GM19035 (cell line): ENCODE results near the gene CEP72.

Experiments used
- ATAC-seq: cut with Tn5 transposase; IDR thresholded peaks from one replicate; pipeline ENCODE4 v1.9.1; 2021; ENCODE audit not compliant: unreplicated experiment

The CEP72 gene

DNA sequence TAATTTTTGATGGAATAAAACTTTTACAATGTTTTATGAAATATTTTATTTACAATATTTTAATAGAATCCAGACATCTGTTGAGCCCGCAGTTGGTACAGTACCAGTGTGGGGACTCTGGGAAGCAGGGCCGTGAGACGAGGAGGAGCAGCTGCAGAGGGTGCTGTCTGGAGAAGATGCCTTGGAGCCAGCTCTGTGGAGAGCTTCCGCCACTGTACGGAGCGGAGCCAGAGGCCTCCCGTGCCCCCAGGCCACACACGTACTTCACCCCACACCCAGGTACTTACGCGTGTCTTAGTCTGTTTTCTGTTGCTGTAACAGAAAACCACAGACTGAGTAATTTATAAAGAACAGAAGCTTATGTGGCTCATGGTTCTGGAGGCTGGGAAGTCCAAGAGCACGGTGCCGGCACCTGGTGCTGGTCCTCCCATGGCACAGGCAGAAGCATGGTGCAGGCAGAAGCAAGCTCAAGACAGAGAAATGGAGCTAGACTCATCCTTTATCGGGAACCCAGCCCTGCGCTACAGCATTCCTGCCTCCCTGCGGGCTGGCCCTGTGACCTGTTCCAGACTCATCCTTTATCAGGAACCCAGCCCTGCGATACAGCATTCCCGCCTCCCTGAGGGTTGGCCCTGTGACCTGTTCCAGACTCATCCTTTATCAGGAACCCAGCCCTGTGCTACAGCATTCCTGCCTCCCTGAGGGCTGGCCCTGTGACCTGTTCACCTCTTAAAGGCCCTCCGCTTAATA lies 23.3 kb downstream of the CEP72 start:
- no peak for ATAC-seq

DNA sequence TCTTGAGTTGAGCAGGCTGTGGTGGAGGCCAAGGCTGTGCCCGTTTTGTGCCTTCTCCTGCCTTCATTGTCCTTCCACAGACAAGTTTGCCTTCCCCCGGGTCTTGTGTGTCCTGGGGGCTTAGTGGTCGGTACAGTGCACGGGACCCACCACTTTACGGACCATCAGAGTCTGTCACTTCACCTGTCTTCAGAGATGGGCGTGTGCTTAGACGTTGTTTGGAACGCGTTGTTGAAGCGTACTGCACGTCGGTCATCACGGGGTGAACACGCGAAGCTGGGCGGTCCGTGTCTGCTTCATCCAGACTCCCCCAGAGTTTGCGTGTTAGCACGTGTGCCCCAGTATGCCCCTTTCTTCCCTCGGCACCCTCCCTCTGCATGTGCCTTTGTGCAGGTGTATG lies 24.8 kb downstream of the CEP72 start:
- no peak for ATAC-seq

DNA sequence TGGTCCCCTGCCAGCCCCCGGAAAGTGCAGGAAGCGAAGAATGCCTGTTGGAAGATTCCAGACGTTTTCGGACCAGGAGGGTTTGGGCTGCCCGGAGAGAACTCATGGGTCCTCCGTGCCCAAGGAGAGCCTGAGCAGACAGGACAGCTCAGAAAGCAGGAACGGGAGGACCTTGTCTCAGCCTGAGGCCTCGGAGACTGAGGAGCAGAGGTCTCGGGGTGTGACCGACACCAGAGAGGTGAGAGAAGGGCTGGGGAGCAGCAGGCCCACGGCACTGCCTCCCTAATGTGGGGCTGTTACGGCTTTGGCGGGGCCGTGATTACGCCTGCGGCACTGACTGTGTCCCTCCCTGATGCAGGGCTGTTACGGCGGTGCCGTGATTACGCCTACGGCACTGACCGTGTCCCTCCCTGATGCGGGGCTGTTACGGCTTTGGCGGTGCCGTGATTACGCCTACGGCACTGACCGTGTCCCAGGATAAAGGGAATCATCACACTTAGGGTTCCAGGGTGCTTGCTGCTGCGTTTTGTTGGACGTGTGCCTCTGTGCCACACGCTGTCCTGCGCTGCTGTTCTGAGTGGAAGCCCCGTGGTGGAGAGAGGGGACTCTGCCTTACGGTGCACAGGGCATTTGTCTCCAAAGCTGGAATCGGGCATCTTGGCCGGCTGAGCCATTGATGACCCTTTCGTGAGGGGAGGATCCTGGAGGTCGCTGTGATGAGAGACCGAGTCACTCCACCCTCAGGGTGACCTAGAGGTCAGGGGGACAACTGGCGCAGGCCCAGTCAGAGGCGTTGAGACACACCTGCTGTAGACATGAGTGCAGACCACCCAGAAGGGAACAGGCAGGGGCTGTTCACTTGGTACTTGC lies 25.7 kb downstream of the CEP72 start:
- ATAC-seq: no peak

DNA sequence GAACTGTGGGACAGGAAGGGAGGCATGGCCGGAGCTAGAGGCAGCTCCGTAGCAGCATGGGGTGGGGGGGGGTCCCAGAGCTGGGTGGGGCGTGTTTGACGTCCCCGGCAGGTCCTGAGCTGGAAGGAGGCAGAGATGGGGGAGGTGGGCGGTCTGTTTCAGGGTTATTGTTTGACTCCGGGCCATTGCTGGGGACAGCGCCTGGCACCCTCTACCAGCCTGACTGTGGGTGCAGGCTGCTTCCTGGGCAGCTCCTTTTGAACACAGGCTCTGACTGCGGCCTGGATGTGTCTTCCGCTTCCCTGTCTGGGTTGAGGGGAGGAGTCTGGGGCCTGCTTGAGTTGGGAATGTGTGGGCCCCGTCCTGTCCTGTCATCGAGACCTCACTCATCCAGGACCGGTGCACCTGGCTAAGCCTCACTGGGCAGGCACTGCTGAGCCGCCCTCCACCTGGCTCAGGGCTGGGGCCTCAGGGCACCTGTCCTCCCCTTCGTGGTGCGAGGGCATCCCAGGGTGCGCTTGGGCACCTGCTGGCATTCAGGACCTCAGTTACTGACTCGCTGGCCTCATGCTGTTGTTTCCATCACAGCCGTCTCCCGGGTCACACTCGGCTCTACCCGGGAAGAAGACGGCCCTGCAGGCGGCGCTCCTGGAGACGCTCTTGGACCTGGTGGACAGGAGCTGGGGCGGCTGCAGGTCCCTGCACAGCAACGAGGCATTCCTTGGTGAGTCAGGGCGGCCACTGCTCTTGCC lies 26.5 kb downstream of the CEP72 start:
- ATAC-seq: no peak

DNA sequence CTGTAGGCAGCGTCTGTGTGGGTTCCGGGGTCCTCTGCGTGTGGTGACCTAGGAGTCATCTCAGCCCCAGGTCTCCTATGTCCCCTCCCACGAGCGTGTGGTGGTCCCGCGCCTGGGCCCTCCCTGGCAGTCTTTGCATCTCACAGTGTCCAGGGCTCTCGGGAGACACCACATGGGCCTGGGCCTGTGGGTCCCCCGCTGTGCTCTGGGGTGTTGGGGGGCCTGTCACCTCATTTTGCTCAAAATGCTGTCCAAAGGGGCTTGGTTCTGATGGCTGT lies 27.1 kb downstream of the CEP72 start:
- ATAC-seq: no peak

DNA sequence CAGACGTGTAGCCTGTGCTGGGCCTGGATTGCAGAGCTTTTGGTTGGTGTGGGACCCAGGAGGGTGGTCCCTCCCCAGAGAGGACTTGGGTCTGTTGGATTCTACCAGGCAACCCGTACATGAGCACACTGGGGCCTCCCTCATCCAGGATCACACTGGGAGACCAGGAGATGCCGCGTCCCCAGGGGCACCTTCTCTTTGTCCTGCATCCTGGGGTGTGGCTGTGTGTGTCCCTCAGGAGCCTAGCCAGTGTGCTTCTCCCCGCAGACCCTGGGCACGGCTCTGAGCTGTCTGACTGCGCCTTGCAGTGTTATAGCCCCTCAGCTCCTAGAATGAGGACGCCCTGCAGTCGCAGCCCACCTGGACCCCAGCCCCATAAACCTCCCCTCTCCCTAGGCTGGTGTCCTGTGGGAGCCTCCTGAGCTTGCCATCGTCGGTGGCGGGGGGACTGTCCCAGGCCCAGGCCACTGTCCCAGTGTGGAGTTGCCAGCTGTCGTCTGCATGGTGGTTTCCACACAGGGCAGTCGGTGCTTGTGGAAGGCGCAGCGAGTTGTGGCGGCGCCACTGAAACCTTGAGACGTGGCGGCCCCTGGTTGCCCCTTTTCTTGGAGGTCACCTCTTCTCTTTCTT lies 27.6 kb downstream of the CEP72 start:
- no peak for ATAC-seq

DNA sequence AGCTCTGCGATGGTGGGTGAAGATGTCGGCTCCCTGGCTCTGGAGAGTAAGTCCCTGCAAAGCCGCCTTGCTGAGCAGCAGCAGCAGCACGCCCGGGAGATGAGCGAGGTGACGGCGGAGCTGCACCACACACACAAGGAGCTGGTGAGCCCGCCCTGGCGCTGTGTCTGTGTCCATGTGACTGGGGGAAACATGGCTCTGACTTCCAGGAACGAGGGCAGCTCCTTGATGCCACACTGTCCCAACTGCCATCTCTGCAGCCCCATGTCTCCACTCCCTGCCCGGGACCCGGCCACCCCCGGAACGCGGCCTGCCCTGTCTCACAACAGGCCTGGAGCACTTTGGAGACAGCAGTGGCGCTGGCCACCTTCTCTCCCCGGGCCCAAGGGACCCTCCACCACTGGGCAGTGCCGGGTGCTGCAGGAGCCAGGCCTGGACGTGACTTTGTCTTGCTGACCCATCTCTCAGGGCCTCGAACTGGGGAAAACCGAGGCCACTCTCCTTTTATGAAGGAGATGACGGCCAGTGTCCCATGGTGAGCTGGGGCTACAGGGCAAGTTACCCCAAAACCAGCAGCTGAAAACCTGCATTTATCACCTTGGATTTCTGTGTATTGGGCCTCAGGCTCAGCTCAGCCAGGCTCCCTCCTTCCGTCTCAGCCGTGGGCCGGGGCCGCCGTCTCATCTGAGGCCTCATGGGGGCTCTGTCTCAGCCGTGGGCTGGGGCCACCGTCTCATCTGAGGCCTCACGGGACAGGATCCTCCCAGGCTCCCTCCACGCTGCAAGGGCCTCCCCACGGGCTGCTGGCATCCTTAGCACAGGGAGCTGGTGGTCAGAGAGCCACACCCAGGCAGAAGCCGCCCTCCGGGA lies 28.6 kb downstream of the CEP72 start:
- ATAC-seq: no peak

DNA sequence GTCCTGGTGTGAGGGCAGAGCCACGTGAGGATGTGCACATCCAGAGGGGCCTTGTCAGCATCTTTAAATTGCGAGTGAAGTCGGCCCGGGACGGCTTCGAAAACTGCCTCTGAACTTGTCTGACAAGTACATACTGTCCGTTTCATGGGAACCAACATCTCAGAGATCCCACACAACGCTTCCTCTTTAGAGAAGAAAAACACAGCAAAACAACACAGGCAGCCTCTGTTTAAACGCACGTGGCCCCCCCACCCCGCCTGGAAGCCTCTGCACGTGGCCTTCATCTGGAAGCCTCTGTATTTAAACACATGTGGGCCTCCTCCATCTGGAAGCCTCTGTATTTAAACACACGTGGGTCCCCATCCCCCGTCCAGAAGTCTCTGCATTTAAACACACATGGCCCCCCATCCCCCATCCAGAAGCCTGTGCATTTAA lies 29.2 kb downstream of the CEP72 start:
- no peak for ATAC-seq

DNA sequence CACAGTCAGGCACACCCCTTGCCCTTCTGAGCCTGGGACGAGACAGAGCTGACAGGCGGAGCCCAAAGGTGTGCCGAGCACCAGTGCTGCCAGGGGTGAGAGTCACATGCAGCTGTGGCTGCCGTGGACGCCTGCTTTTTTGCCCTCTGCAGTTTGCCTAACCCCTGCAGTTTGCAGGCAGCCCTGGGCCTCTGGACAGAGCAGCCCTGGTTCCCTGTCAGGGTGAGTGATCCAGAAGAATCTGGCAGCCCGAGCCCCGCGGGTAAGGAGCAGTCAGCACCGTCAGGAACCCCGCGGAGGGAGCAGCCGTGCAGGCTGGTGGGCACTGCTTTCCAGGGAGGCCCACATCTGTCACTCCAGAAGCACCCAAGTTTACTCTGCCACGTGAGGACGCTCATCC lies 30.3 kb downstream of the CEP72 start:
- no peak for ATAC-seq

DNA sequence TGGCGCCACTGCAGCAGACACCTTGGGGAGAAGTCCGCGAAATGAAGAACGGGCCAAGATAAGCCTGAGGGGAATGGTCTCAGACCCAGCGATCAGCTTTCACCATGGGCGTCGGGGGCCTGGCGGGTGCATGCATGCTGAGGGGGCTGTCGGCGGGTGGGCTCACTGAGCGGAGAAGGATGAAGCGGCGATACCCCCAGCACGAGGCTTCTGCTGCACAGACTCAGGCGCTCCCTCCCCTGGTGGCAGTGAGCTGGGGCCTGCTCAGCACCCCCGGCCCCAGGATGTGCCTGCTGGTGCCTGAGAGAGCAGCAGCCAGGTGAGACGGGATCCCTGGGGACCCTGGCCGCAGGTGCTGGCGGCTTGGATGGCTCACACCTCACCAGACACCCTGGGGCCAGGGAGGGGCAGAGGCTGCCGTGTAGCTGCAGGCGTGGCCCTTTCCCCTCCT lies 31.2 kb downstream of the CEP72 start:
- no peak for ATAC-seq

DNA sequence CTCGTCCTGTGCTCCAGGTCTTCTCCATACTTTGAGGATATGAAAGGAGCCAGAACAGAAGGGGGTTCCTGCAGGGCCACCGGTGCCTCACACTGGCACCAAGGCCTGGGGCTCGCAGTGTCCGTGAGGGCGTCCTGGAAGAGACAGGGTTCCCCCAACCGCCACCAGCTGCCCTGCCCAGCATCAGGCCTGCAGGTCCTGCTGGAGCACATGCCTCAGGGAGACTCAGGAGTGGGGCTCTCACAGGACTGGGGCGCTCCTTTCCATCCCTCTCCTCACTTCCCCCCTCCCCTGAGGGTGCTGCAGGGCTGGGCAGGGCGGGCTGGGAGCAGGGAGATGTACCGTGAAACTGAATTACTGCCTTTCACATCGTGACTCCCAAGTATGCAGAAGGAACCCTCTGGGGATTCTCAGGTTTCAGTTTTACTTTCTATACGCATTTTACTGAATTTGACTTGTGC lies 31.7 kb downstream of the CEP72 start:
- ATAC-seq: no peak

DNA sequence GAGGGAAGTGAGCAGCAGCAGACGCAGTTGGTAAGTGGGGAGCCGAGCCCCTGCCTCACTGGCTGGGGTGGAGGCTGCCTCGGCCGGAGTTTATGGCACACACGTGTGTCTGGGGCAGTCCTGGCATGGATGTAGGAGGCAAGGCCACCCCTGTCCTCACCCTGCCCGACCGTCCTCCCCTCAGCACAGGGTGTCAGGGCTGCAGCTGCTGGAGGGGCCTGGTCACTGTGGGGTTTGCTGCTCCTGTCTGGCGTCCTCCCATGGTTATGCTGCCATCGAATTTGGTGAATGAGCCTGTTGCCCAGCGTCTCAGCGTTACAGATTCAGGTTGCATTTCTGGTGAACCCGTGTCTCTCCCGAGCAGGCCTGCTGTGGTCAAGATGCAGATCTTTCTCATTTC lies 32.4 kb downstream of the CEP72 start:
- no peak for ATAC-seq

DNA sequence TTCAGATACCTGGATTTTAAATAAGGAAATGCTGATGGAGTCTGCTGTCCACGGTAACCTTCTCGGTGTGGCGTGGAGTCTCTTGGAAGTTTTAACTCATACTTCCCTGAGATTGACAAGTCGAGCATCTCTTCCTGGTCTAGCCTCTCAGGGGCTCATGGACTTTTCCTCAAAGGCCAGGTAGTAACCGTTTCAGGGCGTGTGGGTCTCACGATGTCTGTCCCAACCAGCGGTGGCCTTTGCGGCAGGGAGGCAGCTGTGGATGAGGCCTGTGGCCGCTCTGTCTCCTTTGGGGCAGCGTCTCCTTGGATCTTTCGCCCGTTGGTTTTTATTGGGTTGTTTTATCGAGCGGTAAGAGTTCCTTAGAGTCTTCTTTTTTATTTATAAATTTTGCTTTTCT lies 32.8 kb downstream of the CEP72 start:
- no peak for ATAC-seq

DNA sequence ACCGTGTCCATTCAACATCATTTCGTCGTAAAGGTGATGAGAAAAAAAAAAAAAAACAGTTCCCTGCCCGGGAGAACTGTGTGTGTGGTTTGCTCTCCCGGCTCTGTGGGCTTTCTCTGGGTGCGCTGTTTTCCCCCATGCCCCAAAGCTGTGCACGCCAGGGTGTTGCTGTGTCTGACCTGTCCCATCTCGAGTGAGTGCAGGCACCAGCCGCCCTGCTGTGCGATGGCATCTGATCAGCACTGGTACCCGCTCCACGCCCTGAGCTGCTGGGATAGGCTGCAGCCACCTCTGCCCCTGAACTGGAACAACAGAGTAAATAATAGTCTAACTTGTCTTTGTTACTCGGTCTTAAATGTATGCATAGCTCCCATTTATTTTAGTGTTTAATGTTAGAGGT lies 33.3 kb downstream of the CEP72 start:
- no peak for ATAC-seq

DNA sequence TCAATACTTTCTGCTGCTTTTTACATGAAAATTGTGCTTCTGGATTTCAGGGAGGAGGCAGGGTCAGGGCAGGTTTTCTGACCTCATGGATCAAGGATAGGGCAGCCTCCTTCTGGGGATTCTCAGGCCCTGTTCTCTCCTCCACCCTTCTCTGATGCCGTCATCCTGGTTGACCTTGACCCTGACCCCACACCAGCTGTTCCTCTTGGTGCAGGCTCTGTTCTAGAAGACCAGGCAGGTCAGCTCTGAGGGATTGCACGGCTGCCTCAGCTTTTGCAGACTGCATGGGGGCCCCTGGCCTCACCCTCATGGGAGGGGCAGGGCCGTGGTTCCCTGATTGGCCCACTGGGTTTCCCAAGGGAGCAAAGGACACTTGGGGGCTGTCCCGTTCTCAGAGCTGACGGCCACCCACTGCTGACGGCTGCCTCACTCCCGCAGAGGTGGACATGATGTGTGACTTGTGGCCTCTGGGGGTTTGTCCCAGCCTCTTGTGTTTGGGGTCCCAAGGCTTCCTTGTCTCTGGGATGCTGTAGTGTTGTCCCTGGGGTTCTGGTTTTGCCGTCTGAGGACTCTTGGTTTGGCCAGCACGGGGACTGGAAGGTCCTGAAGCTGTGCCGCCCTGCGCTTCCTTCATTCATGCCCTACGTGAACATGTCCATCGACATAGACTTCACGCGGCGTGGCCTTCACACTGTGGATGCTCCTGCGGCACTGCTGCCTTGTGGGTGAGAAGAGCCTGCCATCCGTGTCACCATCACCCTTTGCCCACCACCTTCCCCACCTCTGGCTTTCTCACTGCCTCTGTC lies 34.5 kb downstream of the CEP72 start:
- no peak for ATAC-seq

DNA sequence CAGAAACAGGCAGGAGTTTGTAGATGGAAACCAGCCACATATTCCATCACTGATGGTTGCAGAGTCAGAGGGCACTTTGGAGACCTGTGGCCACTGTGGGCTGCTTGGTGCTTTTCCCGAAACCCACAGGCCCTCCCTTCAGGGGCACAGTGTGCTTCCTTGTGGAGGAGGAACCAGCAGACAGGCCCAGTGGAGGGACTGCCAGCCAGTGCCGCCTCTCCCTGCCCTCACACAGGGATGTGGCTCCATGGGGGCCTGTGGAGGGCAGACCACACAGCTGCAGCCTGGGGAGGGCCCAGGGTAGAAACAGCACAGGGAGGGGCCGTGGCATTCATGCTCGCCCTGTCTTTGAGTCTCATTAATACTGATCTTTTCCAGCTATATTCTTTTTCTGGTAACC lies 35.2 kb downstream of the CEP72 start:
- ATAC-seq: no peak

DNA sequence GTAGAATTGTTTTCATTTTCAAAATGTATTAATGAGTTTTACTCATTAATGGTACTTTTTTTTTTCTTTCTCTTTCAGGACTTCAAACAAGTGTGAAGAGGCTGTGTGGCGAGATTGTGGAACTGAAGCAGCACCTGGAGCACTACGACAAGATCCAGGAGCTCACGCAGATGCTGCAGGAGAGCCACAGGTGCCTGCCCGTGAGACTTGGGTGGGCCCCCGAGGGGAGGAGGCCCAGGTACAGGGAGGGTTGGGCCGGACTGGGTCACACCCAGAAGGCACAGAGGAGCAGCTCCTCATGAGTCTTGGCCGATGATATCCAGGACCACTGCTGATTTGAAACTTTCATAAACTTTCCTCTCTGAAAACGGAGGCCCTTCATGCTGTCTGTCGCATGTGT lies 35.6 kb downstream of the CEP72 start:
- no peak for ATAC-seq

DNA sequence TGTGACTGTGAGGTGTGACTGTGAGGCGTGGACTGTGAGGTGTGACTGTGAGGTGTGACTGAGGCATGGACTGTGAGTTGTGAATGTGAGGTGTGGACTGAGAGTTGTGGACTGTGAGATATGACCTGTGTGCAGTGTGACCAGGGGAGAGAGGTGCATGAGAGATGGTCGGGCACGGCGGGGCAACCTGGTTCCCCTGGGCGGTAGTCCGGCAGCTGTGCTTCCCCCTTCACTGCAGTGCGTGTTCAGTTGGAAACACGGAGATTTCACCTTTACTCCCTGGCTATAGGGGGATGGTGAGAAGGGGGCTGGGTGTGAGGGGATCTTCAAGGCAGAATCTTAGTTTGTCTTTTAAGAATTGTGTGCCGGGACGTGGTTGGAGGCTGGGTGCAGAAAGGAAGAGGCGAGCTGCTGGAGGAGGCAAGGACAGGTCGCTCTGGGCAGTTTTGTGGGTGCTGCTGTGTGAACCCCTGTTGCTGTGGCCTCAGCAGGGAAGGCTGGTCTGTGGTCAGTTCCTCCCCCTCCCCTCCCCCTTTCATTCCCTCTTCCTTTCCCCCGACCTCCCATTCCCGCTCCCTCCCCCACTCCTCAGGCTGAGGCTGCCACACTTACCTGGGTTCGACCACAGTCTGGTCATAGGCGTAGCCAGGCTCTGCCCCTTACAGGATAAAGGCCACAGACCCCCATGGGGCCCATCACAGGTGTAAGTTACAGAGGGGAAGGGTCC lies 39.3 kb downstream of the CEP72 start:
- ATAC-seq: no peak

DNA sequence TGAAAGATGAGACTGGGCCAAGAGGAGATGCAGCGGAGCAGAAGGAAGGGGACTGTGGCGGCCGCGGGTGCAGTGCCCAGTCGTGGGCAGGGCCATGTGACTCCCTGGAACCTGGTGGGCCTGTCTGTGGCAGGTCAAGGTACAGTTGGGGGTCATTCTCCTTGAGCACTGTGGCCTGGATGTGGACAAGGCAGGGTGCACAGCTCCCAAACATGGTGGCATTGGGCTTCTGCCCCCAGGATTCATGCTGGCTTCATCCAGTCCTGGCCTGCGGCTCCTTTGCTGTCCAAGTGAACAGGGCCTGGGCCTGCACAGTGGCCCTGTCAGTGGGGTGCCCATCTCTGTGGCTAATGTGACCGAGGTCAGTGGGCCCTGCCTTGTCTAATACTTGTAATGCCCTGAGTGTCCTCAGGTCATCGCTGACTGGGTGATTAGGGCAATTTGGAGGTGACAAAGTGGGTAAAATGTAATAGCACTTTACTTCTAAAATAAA lies 39.9 kb downstream of the CEP72 start:
- no peak for ATAC-seq
